HG03342 (cell line): ENCODE measurements around the gene GCNA.

Experiments used
- ATAC-seq: cut with Tn5 transposase; IDR thresholded peaks from one replicate; pipeline ENCODE4 v1.9.1; 2021; ENCODE audit warnings: mild to moderate bottlenecking, moderate library complexity; ENCODE audit not compliant: unreplicated experiment

GCNA gene

DNA sequence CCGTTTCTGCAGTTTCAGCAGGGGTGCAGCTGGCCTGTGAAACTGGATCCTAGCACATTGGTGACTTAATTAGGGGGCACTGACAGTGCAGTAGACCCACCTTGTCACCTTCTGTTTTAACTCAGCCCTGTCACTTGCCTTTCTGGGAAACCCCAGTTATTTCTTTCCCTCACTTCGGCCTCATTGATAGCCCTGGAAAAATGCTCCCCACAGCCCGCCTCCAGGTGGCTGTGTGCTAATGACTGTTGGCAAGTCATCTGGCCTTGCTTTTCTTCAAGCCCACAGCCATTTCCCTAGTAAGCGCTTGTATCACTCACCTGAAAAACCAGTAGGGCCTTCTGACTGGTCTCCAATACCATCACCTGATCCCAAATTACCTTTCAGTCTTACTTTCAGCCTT is 36.8 kb downstream of the GCNA start:
- no peak for ATAC-seq

DNA sequence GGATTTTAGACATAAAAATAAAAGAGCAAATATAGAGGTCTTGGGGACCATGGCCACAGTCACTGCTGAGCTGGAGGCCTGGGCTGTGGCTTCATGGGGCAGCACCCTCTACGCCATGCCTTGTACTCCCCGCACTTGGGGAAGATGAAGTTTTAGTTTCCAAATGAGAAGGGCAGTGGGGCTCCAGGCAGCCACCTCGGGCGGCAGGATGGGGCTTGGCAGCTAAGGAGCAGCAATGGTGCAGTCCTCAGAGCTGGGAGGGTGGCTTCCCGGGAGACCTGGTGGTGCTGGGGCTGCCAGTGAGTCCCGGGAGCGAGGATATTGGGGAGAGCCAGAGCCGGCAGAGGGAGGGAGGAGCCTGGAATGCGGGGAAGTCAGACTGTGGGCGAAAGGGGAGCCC is 37.7 kb downstream of the GCNA start:
- no peak for ATAC-seq

DNA sequence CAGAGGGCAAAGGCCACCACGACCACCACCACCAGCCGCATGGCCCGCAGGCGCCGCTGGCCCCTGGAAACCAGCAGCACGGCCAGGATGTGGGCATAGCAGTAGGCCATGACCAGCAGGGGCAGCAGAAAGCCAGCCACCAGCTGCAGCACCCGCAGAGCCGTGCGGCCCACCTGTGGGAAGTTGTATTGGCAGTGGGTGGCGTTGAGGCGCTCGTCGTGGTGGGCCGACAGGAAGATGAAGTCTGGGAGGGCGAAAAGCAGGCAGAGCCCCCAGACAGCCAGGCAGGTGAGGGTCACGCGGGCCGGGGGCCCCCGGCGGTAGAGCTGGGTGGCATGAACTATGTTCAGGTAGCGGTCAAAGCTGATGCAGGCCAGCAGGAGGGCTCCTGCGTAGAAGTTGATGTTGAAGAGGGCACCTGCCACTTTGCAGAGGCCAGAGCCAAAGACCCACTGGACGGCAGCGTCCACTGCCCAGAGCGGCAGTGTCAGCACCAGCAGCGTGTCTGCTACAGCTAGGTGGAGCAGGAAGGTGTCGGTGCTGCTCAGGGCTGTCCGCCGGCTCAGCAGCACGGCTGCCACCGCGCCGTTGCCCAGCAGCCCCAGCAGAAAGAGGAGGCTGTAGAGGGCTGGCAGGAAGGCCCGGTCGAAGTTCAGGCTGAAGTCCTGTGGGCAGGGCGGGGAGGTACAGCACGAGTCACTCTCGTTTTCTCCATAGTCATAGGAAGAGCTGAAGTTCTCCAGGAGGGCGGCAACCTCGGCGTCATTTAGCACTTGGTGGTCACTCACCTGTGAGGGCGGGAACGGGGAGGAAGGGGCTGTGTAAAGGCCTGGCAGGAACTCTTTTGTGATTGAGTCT is 38.7 kb downstream of the GCNA start:
- ATAC-seq, result no peak

DNA sequence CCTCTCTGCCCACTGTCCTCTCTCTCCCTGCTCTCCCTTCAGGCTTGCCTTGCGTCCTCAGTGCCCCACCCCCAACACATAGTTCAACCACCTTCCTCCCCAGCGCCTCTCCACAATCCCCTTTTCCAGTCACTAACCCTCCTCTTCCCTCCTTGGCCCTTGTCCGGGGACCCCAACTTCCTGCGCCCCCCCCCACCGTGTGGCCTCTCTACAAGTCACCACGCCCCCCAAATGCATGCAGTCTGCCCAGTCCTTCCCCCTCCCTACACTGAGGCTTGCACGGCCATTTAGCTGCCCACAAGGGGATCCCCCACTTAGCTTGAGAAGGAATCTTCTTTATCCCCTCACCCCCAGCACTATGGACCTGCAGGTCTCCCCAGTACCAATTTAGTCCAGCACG is 39.5 kb downstream of the GCNA start:
- no peak for ATAC-seq

DNA sequence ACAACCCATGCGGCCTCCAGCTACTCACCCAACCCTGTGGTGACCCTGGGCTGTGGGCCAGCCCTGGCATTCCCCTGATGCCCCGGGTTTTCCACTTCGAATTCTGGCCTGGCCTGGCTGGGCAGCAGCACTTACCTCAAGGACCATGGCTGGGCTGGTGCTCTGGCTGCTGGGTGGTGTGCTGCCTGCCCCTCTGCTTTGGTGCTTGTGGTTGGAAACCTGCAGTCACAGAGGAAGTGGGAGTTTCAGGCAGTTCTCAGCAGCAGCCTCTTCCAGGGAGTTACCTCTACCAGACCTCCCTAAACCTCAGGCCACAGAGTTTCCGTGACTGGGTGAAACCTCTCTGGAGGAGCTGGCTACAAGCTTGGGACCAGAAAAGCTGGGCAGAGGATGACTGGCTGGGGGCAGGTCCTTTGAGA is 40.1 kb downstream of the GCNA start, which contains the start of gene CXCR3:
Gene CXCR3, minus strand, starts transcription at position 209 of the 419 bp plus-strand sequence. Its CDS starts 62 bp downstream, at position 147.
- ATAC-seq, result peak; percentile 41

DNA sequence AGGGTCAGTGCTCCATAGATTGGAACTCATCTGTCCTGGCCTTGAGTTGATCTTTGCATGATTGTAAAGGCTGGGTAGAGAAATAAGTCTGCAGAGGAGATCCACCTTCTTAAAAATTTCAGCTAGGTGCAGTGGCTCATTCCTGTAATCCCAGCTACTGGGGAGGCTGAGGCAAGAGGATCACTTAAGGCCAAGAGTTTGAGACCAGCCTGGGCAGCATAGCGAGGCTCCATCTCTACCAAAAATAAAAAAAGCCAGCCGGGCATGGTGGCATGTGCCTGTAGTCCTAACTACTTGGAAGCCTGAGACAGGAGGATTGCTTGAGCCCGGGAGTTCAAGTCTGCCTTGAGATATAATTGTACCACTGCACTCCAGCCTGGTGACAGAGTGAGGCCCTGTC is 40.5 kb downstream of the GCNA start:
- no peak for ATAC-seq

DNA sequence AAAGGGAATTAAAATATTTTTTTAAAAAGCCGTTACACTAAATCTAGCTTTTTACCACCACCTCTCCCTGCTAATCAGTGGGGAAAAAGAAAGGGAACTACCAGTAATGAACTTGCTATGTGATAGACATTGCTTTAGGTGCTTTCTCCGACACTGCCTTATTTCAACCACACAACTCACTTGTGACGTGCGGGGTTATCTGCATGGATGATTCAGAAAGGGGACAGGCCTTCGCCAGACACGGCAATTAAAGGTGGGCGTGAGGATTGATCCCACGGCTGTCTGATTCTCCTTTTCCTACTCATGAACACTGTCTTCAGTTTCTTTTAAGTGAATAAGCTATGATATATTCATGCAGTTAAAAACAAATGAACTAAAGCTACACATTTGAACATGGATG is 41.0 kb downstream of the GCNA start:
- no peak for ATAC-seq

DNA sequence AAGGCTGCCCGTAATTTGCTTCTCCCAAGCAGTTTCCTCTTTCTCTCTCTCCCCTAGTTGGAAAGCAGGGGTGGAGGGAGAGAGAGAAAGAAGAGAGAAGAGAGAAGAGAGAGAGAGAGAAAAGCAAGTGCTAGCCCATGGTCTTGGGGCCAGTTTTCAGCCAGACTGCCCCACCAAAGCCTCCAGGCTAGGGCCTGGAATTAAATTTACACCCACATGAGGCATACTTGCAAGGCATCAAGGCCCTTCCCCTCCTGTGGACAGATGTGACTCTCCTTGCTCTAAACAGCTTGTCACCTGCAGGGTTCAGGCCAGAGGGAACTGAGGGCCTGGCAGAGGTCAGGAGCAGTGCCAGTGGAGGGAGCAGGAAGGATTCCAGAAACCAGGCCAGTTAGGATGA is 41.7 kb downstream of the GCNA start:
- ATAC-seq, result no peak

DNA sequence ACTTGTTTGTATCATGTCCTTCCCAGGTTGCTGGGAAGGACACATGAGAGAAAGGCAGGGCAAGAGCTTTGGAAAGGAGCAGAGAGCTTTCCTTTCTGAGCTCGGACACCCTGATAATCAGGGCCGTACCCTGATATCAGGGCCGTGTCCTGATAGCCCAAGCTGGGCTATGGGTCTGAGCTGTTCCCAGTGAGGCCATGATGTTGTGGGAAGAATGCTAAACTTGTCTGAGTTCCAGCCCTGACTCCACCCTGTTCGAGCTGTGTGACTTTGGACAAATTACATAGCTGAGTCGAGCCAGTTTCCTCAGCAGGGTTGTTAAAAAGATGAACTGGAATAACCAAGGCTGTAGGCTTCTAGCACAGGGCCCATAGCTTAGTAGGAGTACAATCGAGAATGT is 43.4 kb downstream of the GCNA start:
- no peak for ATAC-seq

DNA sequence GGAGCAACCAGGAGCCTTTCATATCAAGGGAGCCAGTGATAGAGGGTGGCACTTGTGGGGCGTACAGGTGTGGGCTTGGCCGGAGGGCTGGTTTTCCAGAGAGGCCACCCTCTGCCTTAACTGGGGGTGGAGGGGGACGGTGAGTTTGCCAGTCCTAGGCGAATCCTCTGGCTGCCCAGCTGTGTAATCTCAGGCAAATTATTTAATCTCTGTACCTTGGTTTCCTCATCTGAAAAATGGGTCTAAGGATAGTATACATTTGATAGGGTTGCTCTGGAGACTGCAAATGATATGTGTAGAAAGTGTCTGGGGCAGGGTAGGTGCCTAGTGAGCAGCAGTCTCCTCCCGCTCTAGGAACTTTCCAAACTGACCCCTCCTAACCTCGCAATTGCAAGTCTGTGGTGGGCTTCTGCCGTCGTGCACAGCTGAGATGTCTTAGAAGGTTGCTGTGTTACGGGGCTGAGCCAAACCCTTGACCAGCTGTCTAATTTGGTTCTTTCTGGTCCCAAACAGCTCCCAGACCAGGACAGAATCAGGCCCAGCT is 43.9 kb downstream of the GCNA start:
- ATAC-seq, result no peak

DNA sequence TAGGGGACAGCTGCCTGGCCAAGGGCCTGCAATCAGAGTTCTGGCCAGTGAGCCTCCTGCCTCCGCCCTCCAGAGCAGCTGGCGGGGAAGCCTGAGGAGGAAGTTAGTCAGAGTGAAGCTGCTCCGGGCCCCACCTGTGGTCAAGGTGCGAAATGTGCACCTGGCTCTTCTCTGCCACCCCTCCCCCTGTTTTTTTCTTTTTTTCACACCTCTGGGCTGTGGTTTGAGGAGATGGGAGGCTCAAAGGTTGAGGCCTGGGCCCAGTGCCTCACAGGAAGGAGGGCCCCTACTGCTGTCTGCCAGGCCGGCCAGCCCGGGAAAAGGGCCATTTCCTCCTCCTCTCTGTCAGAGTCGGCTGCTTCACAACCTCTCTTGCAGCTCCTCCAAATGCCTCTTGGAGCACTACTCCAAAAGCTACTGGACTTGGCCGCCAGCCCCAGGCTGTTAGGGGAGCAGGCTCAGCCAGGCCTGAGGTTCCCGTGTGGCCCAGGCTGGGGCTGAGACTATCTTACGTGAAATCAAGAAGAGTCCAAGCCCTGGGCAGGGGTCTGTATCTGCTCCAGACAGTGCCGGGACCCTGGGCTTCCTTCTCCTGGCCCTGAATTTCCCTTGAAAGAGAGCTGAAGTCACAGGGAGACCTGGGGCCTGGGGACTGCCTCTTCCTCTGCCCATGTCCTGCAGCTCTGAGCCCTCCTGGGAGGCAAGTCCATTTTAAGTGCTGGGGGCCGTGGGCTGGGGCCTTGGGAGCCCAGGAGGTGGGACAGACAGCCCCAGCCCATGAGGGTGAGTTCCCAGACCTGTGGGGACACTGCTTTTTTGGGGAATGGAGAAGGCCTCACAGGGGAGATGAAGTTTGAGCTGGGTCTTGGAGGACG is 44.6 kb downstream of the GCNA start:
- ATAC-seq, result peak; percentile 52

DNA sequence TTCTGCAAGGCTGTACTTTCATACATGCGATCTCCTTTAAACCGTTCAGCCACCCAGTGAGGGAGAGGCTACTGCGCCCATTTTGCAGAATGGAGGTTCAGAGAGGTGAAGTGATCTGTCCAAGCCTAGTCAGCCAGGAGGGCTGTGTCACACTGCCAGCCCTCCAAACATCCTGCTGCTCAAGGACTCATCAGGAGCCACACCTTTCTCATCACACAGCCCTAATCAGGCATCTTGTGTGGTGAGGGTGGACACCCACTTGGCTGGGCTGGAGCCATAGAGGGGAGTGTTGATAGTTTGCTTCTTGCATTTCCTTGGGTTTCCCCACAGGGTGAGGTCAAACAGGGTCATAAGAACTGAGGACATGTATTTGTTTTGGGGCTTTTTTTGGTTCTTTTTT is 45.5 kb downstream of the GCNA start:
- no peak for ATAC-seq

DNA sequence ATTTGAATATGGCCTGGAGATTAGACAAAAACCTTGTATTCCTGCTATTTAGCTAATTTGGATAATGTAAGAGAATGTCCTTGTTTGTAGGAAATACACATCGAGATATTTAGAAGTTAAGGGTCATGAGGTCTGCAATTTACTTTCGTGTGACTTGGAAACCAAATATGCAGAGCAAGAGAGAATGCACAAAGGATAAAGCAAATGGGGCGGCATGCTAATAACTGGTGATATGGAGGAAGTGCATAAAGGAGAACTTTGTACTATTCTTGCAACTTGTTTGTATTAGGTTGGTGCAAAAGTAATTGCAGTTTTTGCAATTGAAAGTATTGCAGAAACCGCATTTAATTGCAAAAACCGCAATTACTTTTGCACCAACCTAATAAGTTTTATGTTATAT is 47.2 kb downstream of the GCNA start:
- no peak for ATAC-seq

DNA sequence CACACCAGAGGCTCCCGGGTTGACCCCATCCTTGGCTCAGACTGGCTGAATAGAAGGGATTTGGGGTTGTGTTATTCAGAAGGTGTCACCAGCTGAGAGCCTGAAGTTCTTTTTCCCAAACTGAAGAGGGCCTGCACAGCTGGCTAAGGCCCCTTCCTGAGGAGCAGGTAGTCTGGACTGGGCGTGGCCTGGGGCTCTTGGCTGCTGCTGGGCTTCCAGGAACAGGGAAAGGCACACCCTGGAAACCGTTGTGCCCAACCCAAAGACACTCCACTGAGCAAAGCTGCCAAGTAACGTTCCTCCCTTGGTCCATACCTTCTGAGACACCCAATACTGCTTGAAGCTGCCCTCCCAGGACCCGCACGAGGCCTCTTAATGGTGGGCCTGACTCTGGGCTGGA is 48.3 kb downstream of the GCNA start:
- ATAC-seq, result no peak

DNA sequence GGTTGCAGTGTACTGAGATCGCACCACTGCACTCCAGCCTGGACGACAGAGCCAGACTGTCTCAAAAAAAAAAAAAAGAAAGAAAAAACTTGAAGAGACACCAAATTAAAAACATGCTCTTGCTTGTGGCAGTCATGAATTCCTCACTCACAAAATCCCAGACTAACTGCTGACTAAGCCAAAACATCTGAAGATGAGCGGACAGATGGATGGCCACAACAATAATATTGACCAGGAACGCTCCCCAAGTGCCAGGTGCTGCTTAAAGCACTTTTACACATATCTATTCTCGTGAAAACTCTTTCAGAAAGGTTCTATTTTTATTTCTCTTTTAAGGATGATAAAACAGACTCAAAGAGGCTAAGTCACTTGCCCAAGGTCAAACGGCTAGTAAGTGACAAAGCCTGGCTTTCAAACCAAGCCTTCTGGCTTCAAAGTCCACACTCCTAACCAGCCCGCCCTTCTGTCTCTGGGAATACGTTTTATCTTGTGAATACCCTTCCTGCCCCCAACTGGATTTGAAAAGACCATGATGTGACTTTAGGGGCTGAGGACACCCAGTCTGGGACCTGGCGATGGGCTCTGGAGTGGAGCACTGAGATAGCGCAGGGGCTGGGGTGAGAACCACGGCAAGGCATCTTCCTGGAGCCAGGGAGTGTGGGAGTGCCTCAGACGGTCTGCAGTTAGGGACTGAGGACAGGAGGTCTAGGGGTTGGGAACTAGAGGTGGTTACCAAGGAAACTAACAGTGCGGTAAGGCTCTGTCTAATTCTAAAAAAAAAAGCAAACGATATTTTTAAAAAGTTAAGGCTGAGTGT is 49.6 kb downstream of the GCNA start:
- ATAC-seq, result no peak

DNA sequence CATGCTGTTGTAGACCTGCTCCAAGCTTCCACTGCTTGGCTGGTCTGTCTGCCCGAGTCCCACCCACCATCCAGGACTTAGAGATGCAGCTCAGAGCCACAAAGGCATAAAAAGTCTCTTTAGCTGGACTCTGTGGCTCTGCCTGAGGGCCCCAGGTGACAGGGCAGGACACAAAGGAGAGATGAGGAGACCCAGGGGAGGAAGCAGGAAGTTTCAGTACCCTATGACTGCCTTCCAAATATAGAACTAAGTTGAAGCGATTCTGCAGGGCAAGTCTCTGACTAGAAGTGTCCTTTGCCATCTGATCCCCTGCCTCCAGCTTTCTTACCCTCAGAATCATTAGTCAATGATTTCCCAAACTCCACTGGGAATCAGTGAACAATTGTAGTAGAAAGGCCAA is 51.2 kb downstream of the GCNA start:
- no peak for ATAC-seq

DNA sequence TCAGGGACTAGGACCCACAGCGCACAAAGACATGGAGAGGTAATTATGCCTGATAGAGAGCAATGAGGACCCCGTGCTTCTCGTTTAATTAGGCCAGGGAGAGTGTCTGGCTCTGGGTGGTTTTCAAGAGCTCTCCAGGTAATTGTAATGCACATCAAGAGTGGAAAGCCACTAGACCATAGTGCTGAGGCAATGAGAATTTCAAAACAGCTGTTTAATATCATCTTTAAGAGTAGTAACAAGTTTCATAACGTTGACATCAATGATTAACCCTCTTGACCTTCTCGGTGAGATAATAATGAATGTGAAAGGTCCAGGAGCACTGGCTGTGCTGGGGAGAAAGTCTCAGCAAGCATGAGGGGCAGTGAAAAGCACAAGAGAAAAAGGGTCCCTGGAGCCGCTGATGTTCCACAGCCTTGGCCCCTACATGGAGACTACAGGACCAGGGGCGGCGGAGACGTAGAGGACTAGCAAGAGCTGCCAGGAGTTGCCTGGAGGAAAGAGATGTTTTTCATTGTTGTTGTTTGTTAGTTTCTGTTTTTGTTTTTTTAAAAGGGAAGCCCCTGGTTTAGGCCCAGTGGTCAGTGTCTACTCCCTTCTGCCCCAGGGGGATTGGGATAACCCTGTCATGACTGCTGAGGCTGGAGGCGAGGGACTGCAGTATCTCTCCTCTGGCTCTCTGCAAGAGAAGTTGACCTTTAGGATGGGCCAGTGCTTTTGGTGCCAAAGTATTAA is 54.9 kb downstream of the GCNA start:
- ATAC-seq, result peak; percentile 53

DNA sequence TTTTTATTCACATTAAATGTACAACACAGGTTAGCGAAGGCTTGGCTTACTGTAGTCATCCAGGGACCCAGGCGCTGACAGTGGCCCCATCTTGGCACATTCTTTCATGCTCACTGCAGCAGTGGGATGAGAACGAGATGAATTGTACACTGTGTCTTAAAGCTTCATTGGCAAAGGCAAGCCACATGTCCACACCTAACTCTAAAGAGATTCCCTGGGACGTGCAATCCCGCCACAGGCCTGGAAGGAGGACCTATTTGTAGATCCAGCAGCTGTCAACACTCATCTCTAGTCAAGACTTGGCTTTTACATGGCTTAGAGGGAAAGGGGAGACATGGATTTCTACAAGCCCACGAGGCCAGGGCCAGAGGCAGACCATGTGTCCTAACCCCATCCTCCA is 56.1 kb downstream of the GCNA start:
- ATAC-seq, result no peak

DNA sequence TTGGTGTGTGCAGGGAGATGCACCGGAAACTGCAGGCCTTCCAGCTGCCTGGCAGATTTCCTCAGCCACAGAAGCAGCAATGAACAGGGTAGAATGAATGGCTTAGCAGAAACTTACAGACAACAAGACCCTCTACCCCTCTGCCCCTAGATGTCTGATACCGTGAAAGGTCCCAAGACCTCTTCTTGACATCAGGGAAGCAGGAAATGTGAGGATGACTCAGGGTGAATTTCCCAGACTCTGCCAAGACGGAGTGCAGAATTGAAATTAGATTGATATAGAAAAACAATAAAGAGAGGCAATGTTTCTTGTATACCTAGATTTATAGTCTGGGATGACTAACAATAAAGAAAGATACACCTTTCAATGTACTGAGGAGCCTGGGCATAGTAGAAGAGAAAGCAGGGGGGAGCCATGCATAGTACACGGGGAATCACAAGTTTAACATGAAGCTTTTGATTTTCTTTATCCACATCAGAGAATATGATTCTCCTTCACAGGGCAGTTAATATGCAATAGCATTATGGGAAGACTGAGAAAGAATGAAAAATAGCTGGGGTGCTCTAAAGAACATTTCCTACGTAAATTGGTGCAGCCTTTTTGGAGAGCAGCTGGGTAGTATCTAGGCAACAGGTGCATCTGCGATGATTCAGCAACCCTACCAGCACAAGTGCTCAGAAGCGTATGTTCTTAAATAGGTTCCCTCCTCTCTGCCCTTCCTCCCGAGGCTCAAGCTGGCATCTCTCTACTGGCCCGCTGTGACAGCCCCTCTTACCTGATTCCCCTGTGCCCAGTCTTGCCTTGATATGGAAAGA is 58.4 kb downstream of the GCNA start:
- ATAC-seq, result no peak
